Body of pancreas (tissue), 4 donors: ENCODE measurements around the gene CBLIF.

Experiments
- POLR2A ChIP-seq, 3 donors: fragments of 450-650 bp; IDR thresholded peaks; one replicate each; pipeline ENCODE4 v1.6.1; 2016; ENCODE audit warnings: antibody characterized with exemption in 3 of 3, mild to moderate bottlenecking in 2 of 3
- TF ChIP-seq, protein P1 (sequence below), 7 experiments: fragments of 450-650 bp in 4 of 7; fragments of 200-600 bp in 3 of 7; sonication (generic) in 3 of 7; IDR thresholded peaks; one replicate each; pipeline ENCODE4 v1.5.1; 2016 to 2019; ENCODE audit warnings: antibody characterized with exemption in 7 of 7

DNA sequence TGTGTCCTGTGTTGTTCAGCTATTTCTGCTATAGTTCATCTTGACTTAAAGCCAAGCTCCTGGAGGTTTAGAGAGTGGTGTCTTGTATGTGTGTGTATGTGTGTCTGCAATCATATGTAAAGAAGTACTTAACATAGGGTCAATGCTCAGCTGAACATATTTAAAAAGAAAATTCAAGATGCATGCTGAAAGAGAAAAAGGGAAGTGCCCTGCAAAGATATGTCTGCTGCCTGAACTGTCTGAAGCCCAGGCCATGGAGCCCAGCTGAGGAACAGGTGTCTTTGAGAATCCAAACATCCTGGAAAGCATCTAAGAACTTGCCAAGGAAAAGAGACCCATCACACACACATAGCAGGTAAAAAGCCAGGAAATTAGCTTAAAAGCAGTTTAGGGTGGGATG lies 14.4 kb upstream of the CBLIF start:
- TF ChIP-seq, protein P1, sequence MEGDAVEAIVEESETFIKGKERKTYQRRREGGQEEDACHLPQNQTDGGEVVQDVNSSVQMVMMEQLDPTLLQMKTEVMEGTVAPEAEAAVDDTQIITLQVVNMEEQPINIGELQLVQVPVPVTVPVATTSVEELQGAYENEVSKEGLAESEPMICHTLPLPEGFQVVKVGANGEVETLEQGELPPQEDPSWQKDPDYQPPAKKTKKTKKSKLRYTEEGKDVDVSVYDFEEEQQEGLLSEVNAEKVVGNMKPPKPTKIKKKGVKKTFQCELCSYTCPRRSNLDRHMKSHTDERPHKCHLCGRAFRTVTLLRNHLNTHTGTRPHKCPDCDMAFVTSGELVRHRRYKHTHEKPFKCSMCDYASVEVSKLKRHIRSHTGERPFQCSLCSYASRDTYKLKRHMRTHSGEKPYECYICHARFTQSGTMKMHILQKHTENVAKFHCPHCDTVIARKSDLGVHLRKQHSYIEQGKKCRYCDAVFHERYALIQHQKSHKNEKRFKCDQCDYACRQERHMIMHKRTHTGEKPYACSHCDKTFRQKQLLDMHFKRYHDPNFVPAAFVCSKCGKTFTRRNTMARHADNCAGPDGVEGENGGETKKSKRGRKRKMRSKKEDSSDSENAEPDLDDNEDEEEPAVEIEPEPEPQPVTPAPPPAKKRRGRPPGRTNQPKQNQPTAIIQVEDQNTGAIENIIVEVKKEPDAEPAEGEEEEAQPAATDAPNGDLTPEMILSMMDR (IDR thresholded peaks at IDR 0.05): no peak
- TF ChIP-seq POLR2A (IDR thresholded peaks at IDR 0.05): no peak
